Astrocyte (in vitro differentiated cells and primary cell): ENCODE results near the gene ITGA1.

Experiments
- CTCF ChIP-seq: IDR thresholded peaks from 2 replicates; pipeline ENCODE4 v1.5.1; 2011; ENCODE audit warnings: low read depth, mild to moderate bottlenecking, inconsistent platforms, low read length, moderate library complexity; ENCODE audit not compliant: insufficient read depth
- EZH2 ChIP-seq: IDR thresholded peaks from 2 replicates; pipeline ENCODE4 v1.6.1; 2012; ENCODE audit warnings: mild to moderate bottlenecking, low read length, inconsistent platforms; ENCODE audit not compliant: insufficient read depth

- TF ChIP-seq CTCF (no peak), EZH2 (no peak)
These were observed 189.7 kb downstream of the ITGA1 start for GRCh38 chr5:52977264-52977897.
